Dermis lymphatic vessel endothelial cell (primary cell): ENCODE measurements around the gene AADAC. TPM values are rescaled to one million over a fixed set of nuclear protein-coding genes. Genes with fewer than 3 reads are reported as not detected.

Experiments used
- total RNA-seq: library from RNA; depleted of rRNA; stranded (reverse); fragments of >200 nt; gene quantifications from 2 replicates; pipeline ENCODE4 v1.2.1, GENCODE V29; 2014

AADAC gene, protein sequence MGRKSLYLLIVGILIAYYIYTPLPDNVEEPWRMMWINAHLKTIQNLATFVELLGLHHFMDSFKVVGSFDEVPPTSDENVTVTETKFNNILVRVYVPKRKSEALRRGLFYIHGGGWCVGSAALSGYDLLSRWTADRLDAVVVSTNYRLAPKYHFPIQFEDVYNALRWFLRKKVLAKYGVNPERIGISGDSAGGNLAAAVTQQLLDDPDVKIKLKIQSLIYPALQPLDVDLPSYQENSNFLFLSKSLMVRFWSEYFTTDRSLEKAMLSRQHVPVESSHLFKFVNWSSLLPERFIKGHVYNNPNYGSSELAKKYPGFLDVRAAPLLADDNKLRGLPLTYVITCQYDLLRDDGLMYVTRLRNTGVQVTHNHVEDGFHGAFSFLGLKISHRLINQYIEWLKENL
- total RNA-seq = not detected in 2 replicates

DNA sequence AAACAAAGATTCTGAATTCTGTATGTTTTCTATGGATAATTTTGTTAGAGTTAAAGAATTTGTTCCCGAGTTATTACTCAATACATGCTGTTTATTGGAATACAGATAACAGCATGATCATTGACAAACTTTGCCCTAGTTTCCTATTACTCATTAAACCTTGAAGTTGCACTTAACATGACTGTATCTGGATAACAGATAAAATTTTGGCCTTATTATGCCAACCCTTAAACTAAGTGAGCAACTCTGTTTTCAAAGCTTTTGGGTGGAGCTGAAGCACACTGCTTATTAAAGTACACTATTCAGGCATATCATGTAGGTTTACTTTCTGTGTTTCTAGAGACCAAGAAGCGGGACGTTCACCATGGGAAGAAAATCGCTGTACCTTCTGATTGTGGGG is at the start of gene AADAC:
TSS of gene AADAC (plus strand) at position 318 of the 400 bp plus-strand sequence. CDS start at position 365, 47 bp downstream.

DNA sequence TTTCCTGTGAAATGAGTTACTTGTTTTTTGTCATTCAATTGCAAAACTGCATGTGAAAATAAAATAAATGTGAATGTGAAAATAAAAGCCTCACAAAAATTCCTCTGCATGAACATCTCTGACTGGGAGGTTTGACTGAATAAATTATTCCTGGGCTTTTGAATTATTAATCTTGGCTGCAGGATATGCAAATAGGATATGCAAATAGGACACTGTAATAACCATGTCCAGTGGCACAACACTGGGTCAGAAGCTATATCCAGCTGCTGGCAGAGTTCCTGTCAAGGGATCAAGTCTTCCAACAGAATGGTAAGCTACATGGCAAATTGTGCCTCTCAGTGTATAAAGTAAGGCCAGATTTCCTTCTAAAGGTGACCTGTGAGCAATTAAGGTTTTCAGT is 59.5 kb downstream of the AADAC start, which contains the start of gene SUCNR1:
TSS of gene SUCNR1 (plus strand) at position 246 of the 400 bp plus-strand sequence. CDS start 6,250 bp downstream, outside the sequence.

Other genes with a start within 250 kb of the AADAC start
- gene AADACL2, start 80.2 kb upstream of the AADAC start, total RNA-seq = not detected in 2 replicates
- gene SUCNR1, start 59.5 kb downstream of the AADAC start, total RNA-seq = under 0.01 TPM in 1 of 2 replicates, not detected in the other